COLO668 (cell line): Measurements from ENCODE around the gene SMYD3.

Experiments
- DNase-seq: peaks from one replicate; lab custom pipeline; 2025; ENCODE audit not compliant: unreplicated experiment; lab: John Stamatoyannopoulos, UW

SMYD3 gene

GRCh38 chr1:245934409-245934808, 572.7 kb downstream of the SMYD3 start:
- no peak for DNase-seq

- no peak for DNase-seq
These were observed 573.5 kb downstream of the SMYD3 start for GRCh38 chr1:245933431-245934045.

DNA sequence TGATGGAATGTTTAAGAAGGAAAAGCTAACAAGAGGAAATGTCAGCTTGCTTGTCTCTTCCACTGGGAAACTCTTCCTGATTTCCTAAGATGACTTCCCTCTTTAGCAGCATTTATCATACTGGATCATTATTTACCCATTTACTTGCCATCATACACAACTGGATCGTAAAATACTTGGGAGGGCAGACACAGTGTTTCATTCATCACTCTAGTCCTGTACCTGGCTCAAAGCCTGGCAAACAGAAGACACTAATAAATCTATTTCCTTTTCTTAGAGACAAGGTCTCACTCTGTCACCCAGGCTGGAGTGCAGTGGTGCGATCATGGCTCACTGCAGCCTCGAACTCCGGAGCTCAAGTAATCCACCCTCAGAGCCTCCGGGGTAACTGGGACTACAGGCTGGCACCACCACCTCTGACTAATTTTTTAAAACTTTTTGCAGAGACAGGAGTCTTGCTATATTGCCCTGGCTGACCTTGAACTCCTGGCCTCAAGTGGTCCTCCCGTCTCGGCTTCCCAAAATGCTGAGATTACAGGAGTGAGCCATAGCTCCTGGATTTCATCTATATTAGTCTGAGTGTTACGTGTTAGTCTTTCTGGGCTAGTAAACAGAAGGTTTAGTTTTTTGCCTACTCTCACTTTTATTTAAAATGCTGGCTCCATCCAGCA, 574.6 kb downstream of the SMYD3 start:
- no peak for DNase-seq

DNA sequence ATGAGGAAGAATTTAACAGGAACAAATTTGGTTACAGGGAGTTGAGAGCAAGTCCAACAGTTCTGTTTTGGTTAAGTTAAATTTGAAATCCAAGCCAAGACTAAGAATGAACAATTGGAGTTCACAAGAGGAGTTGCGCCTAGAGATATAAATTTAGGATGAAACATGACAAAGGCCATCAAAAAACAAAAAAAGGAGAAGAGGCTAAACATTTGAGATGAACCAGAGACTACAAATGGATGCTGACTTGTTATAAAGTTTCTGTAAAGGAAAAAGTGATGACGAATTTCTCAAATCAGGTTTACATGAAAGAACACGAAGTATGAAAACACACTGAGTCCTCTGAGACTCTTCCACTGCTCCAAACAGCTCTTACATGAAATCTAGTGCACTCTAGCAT, 575.6 kb downstream of the SMYD3 start:
- no peak for DNase-seq

- no peak for DNase-seq
These were observed 577.9 kb downstream of the SMYD3 start for GRCh38 chr1:245929224-245929623.

DNA sequence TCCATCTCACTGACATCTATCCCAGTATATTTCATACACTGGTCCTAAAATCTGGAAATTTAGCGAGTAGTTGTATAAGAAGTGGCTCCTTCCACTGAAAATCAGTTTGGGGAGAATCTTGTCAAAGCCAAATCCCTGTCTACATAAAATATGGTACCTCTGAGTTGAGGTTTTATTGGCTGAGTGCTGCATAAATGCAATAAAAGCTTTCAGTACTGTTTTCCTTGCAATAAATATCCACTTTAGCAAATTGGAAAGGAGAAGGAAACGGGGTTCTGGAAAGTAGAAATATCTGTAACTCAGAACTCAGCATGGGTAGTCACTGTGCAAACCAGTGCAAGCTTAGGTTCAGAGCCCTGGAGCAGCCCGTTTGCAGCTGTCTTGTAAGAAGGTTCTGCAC, 580.2 kb downstream of the SMYD3 start:
- DNase-seq = no peak

- DNase-seq = no peak
These were observed 583.9 kb downstream of the SMYD3 start for GRCh38 chr1:245923215-245923614.

DNA sequence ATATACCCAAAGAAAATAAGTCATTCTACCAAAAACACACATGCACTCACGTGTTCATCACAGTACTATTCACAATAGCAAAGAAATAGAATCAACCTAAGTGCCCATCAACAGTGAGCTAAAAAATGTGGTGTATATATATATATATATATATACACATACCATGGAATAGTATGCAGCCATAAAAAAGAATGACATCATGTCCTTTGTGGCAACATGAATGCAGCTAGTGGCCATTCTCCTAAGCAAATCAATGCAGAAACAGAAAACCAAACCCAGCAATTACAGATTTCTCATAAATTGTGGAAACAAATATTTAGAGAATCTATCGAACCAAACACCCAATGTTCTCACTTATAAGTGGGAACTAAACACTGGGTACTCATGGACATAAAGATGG, 585.7 kb downstream of the SMYD3 start:
- no peak for DNase-seq

DNA sequence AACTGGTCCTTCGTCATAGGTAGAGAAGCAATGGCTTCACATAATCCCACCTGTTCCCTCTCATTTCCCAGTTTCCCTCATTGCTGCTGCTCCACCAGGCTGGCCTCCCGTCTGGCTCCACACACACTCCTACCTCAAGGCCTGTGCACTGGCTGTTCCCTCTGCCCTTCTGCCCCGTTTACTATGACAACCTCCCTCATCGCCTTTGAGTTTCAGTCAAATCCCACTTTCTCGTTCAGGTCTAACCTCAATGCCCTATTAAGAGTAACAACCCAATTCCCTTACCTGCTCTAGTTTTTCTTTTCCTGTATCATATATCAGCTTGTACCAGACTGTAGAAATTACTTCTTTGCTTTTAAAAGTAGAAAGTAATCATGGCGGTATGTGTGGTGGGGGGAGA, 589.7 kb downstream of the SMYD3 start:
- no peak for DNase-seq

DNA sequence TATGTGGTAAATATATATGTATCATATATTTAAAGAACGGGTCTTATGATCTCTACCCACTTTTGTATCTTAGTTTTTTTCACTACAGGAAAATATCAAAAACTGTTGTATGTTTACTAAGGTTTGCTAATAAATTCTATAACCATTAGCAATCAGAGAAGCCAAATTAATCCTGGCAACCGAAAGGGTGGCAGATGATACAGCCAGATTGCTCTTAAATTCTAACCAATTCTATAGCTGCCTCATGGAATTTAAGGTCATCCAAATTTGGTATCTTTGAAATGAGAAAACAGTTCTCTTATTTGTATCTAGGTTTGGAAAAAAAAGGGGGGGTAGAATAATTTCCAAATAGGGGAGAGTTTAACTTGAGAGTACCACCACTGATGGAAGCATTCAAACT, 591.2 kb downstream of the SMYD3 start:
- DNase-seq = no peak

- no peak for DNase-seq
These were observed 591.7 kb downstream of the SMYD3 start for GRCh38 chr1:245915406-245915805.

- DNase-seq = no peak
These were observed 598.5 kb downstream of the SMYD3 start for GRCh38 chr1:245908543-245908942.

- no peak for DNase-seq
These were observed 600.9 kb downstream of the SMYD3 start for GRCh38 chr1:245906207-245906606.

DNA sequence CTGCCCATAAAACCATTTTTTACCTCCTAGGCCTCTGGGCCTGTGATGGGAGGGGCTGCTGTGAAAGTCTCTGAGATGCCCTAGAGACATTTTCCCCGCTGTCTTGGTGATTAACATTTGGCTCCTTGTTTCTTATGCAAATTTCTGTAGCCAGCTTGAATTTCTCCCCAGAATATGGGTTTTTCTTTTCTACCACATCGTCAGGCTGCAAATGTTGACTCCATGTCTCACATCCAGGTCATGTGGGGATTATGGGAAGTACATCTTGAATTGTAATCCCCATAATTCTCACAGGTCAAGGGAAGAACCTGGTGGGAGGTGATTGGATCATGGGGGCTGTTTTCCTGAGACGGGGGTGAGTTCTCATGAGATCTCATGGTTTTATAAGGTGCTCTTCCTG, 603.2 kb downstream of the SMYD3 start:
- no peak for DNase-seq

GRCh38 chr1:245901565-245901964, 605.5 kb downstream of the SMYD3 start:
- DNase-seq = no peak

DNA sequence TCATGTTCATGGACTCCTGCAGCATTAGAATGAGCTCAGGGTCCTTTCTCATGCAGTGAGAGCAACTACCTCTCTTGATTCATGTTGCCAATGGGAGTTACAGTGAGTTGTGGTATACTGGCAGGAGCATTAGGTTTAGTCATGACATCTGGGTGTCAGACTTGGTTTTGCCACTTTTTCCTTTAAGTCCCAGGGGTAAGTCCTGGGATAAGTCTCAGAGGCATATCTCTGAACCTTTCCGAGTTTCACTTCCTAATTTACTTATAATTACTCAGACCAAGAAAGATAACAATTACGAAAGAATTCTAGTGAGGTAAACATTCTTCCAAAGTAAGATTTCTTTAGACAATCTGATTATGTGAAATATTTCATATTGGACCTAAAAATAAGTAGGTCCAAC, 606.0 kb downstream of the SMYD3 start:
- no peak for DNase-seq

DNA sequence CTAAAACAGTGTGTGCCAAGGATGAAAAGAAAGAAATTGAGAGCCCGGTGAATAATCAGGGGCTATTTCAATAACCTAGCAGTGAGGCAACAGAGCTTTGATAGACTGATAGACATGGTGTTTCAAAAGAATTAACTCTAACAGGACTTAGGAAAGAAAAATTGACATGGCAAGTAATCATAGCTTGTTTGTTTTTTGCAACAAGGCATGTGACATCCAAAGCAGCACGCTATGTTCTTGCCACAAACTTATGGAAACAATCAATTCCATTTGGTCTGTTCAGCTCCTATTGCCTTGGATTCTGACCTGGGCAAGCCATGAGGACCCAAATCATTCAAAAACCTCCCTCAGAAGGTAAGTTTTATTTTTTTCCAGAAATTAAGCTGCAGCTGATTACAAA, 608.5 kb downstream of the SMYD3 start:
- DNase-seq = no peak

DNA sequence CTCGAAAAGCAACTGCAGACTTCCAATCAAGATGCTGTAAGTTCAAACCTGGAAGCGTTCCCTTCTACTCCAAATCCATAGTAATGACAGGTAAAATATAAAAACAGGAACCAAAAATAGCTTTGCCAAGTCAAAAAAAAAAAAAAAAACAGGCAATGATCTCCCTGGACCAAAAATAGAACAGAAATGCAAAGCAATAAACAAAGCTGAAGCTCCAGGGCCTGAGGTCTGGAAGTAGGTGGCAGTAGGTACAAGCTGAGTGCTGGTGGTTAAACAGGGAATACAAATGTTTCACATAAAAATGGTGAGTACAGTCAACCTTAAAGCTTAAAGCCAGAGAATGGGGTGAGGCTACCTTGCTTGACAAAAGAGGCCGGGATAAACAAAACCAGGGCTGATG, 610.8 kb downstream of the SMYD3 start:
- DNase-seq = no peak

GRCh38 chr1:245895455-245895959, 611.6 kb downstream of the SMYD3 start:
- DNase-seq = no peak

- DNase-seq = no peak
These were observed 612.2 kb downstream of the SMYD3 start for GRCh38 chr1:245894843-245895242.

DNA sequence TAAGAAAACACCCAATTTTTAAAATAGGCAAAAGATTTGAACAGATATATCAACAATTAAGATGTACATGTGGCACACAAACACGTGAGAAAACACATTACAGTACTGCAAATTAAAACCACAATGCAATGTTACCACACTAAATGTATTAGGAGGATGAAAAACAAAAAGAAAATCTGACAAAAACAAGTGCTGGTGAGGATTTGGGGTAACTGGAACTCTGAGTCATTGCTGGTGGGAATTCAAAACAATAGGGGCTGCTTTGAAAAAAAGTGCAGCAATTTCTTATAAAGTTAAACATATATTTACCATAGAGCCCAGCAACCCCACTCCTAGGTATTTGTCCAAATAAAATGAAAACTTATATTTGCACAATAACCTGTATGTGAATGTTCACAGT, 614.1 kb downstream of the SMYD3 start:
- DNase-seq = no peak

DNA sequence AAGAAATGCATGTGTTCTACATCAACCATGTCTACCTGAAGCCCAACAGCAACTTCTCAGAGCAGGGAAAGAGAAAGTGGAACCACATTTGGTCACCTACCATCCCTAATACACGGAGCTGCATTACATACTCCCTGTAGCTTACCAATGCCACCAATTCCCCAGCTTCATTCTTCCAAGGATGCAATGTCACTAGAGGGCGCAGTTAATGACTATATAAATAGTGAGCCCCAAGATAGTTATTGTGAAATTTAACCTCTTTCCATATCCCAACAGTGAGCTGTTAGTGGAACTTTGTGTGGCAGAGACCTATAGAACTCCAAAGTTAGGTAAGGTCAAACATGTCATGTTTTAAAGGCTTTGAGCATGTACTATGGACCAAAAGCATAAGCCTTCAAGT, 618.3 kb downstream of the SMYD3 start:
- DNase-seq = no peak

- DNase-seq = no peak
These were observed 619.2 kb downstream of the SMYD3 start for GRCh38 chr1:245887829-245888228.
